ENCODE results near the gene TAF4.

The TAF4 gene

GRCh38 chr20:62046431-62046830 lies 19.2 kb downstream of the TAF4 start:
- no peak overlapping the region for H3K4me3 ChIP-seq (ENCODE audit: low read depth, low read length)
- no peak for TF ChIP-seq CTCF (IDR thresholded peaks at IDR 0.05; ENCODE audit: low read depth, low read length)

GRCh38 chr20:62045529-62046285 lies 20.0 kb downstream of the TAF4 start:
- TF ChIP-seq CTCF (IDR thresholded peaks at IDR 0.05; ENCODE audit: low read depth, low read length): no peak
- H3K4me3 ChIP-seq (ENCODE audit: low read depth, low read length): no peak overlapping the region

- no peak for TF ChIP-seq CTCF (IDR thresholded peaks at IDR 0.05; ENCODE audit: low read depth, low read length)
- no peak overlapping the region for H3K4me3 ChIP-seq (ENCODE audit: low read depth, low read length)
Measured at GRCh38 chr20:62045118-62045517, 20.6 kb downstream of the TAF4 start.

- H3K4me3 ChIP-seq (ENCODE audit: low read depth, low read length): no peak overlapping the region
- no peak for TF ChIP-seq CTCF (IDR thresholded peaks at IDR 0.05; ENCODE audit: low read depth, low read length)
Measured at GRCh38 chr20:62044631-62045030, 21.1 kb downstream of the TAF4 start.

- no peak overlapping the region for H3K4me3 ChIP-seq (ENCODE audit: low read depth, low read length)
Measured at GRCh38 chr20:62043131-62043914, 22.4 kb downstream of the TAF4 start.

GRCh38 chr20:62042025-62042820 lies 23.5 kb downstream of the TAF4 start:
- no peak overlapping the region for H3K4me3 ChIP-seq (ENCODE audit: low read depth, low read length)
- no peak for TF ChIP-seq CTCF (IDR thresholded peaks at IDR 0.05; ENCODE audit: low read depth, low read length)

More at GRCh38 chr20:62043131-62043914, 22.4 kb downstream of the TAF4 start:
- TF ChIP-seq CTCF (IDR thresholded peaks at IDR 0.05; ENCODE audit: low read depth, low read length): no peak
